ENCODE data around the gene RBM23. TPM values are rescaled to one million over a fixed set of nuclear protein-coding genes. Genes with fewer than 3 reads are reported as not detected.
A peak's percentile ranks its signal among the peaks of the same experiment; 100 is the strongest.

The RBM23 gene
- total RNA-seq, 1 donor from 2014 or later, result 170 TPM

DNA sequence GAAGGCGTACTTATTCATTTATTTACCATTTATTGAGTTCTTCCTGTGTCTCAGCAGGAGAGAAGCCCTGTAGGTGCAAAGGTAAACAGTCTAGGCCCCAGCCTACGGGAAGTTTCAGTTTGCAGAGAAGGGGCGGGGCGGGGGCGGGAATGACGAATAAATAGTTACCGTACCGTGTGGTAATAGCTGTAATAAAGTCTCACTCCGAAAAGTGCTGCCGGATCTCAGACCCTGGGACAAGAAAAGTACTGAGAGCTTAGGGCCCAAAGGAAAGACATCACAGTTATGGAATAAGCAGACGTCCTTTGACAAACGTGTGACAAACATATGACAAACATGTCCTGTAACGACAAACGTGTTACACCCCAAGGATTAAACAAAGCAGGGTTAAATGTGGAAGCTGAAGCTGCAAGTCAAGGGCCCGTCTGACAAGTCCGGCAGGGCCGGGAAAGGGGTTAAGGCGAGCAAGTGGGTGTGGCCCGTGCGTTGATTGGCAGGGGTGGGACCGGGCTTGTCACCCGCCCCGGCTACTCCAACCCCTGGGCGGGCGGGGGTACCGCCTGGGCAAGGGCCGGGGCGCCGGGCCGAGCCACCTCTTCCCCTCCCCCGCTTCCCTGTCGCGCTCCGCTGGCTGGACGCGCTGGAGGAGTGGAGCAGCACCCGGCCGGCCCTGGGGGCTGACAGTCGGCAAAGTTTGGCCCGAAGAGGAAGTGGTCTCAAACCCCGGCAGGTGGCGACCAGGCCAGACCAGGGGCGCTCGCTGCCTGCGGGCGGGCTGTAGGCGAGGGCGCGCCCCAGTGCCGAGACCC, 47.5 kb downstream of the RBM23 start, which contains the start of gene LRP10:
TSS of gene LRP10 (plus strand) at position 517 of the 809 bp plus-strand sequence. CDS start 564 bp downstream, outside the sequence.
- no peaks in the 10 kb centered on the region for H3K36me3 ChIP-seq
- H3K9me3 Mint-ChIP-seq, result no peaks in the 10 kb centered on the region
- H3K27me3 ChIP-seq, result no peaks in the 10 kb centered on the region
- H4K20me1 ChIP-seq (ENCODE audit: low read depth), result no peaks in the 10 kb centered on the region
- DNase-seq (ENCODE audit: low spot score), result peak; percentile 97
- H3K9me3 ChIP-seq (ENCODE audit: low read depth), result no peaks in the 10 kb centered on the region
- H3K4me3 Mint-ChIP-seq, result peak within 1 kb of the TSS; percentile 95
- peaks cover 14% of the 10 kb centered on the region for H3K4me1 Mint-ChIP-seq
- peak within 1 kb of the TSS; percentile 37 for H2AFZ ChIP-seq (replicated peaks)
- H3K4me3 ChIP-seq, result peak within 1 kb of the TSS; percentile 75
- no peak within 1 kb of the TSS for H3K9ac ChIP-seq
- H3K27ac Mint-ChIP-seq, result peak within 1 kb of the TSS; percentile 91
- peak within 1 kb of the TSS; percentile 22 for H3K27ac ChIP-seq
- H3K79me2 ChIP-seq (ENCODE audit: low read depth), result no peaks in the 10 kb centered on the region
- H3K4me1 ChIP-seq, result peaks cover 7% of the 10 kb centered on the region
- H3F3A ChIP-seq (ENCODE audit: low read depth), result peaks cover 23% of the 10 kb centered on the region
- H3K36me3 Mint-ChIP-seq, result peaks cover 12% of the 10 kb centered on the region
- peaks cover 7% of the 10 kb centered on the region for H3K27me3 Mint-ChIP-seq (ENCODE audit: insufficient read depth, low read depth)
- H3K4me2 ChIP-seq, result peak within 1 kb of the TSS; percentile 83
- TF ChIP-seq EZH2phosphoT487 (IDR thresholded peaks at IDR 0.05), result no peak
- TF ChIP-seq, protein P1, sequence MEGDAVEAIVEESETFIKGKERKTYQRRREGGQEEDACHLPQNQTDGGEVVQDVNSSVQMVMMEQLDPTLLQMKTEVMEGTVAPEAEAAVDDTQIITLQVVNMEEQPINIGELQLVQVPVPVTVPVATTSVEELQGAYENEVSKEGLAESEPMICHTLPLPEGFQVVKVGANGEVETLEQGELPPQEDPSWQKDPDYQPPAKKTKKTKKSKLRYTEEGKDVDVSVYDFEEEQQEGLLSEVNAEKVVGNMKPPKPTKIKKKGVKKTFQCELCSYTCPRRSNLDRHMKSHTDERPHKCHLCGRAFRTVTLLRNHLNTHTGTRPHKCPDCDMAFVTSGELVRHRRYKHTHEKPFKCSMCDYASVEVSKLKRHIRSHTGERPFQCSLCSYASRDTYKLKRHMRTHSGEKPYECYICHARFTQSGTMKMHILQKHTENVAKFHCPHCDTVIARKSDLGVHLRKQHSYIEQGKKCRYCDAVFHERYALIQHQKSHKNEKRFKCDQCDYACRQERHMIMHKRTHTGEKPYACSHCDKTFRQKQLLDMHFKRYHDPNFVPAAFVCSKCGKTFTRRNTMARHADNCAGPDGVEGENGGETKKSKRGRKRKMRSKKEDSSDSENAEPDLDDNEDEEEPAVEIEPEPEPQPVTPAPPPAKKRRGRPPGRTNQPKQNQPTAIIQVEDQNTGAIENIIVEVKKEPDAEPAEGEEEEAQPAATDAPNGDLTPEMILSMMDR (IDR thresholded peaks at IDR 0.05), result peak; percentile 10
- TF ChIP-seq EZH2 (IDR thresholded peaks at IDR 0.05), result no peak

DNA sequence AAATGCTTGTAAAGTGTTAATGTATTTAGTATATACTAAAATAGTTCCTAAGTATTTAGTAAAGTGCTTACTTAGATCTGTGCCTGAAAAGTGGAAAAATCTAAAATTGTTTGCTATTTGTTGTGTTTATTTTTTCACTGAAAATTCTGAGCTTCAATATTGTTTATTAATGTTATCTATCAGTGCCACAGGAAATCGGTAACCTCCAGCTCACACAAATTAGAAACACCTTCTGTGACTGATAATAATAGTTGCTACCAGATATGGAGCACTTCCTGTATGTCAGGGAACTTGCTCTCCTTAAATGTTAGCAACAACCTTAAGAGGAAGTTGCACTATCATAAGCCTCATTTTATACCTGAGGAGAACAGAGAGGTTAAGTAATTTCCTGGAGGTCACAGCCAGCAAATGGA, 48.1 kb downstream of the RBM23 start:
- H2AFZ ChIP-seq (replicated peaks), result no peak overlapping the region
- TF ChIP-seq EZH2 (IDR thresholded peaks at IDR 0.05) (no peak), EZH2phosphoT487 (IDR thresholded peaks at IDR 0.05) (no peak)
- TF ChIP-seq, protein P1 (IDR thresholded peaks at IDR 0.05), result no peak

DNA sequence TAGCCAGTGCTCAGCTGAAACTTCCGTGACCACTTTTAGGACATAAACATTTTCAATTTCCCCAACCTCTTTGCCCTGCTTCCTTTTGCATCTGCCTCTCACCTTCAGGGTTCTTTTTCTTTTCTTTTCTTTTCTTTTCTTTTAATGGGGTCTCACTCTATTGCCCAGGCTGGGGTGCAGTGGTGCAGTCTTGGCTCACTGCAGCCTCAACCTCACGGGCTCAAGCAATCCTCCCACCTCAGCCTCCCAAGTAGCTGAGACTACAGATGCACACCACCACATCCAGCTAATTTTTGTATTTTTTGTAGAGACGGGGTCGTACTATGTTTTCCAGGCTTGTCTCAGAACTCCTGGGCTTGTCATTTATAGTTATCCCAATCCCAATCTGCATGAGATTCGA, 52.1 kb downstream of the RBM23 start:
- H3K79me2 ChIP-seq (ENCODE audit: low read depth), result no peaks in the 10 kb centered on the region

More for the DNA sequence above, 48.1 kb downstream of the RBM23 start:
- no peak overlapping the region for H3K9ac ChIP-seq
- Mint-ChIP-seq H3K9me3 (no peaks in the 10 kb centered on the region), H3K36me3 (peaks cover 7% of the 10 kb centered on the region), H3K4me1 (peaks cover 14% of the 10 kb centered on the region), H3K4me3 (peak overlapping the region; percentile 95), H3K27ac (no peak overlapping the region), H3K27me3 (ENCODE audit: insufficient read depth, low read depth) (peaks cover 7% of the 10 kb centered on the region)
- no peaks in the 10 kb centered on the region for H3K79me2 ChIP-seq (ENCODE audit: low read depth)
- peaks cover 7% of the 10 kb centered on the region for H3K4me1 ChIP-seq
- H3F3A ChIP-seq (ENCODE audit: low read depth), result peaks cover 23% of the 10 kb centered on the region
- no peaks in the 10 kb centered on the region for H3K27me3 ChIP-seq
- H3K4me2 ChIP-seq, result peak overlapping the region; percentile 83
- peak overlapping the region; percentile 75 for H3K4me3 ChIP-seq
- peak overlapping the region; percentile 22 for H3K27ac ChIP-seq
- no peaks in the 10 kb centered on the region for H3K9me3 ChIP-seq (ENCODE audit: low read depth)
- DNase-seq (ENCODE audit: low spot score), result no peak
- no peaks in the 10 kb centered on the region for H4K20me1 ChIP-seq (ENCODE audit: low read depth)
- H3K36me3 ChIP-seq, result no peaks in the 10 kb centered on the region

More for the DNA sequence above, 52.1 kb downstream of the RBM23 start:
- Histone ChIP-seq H3K4me1 (peaks cover 7% of the 10 kb centered on the region), H3F3A (ENCODE audit: low read depth) (peaks cover 17% of the 10 kb centered on the region), H3K36me3 (no peaks in the 10 kb centered on the region), H3K27ac (no peak overlapping the region), H3K9ac (no peak overlapping the region), H4K20me1 (ENCODE audit: low read depth) (no peaks in the 10 kb centered on the region), H3K4me3 (no peak overlapping the region), H3K4me2 (no peak overlapping the region), H2AFZ (replicated peaks) (no peak overlapping the region), H3K27me3 (no peaks in the 10 kb centered on the region), H3K9me3 (ENCODE audit: low read depth) (no peaks in the 10 kb centered on the region)
- no peak for DNase-seq (ENCODE audit: low spot score)
- no peaks in the 10 kb centered on the region for H3K36me3 Mint-ChIP-seq
- H3K9me3 Mint-ChIP-seq, result no peaks in the 10 kb centered on the region
- H3K27ac Mint-ChIP-seq, result no peak overlapping the region
- H3K4me1 Mint-ChIP-seq, result peaks cover 13% of the 10 kb centered on the region
- H3K27me3 Mint-ChIP-seq (ENCODE audit: insufficient read depth, low read depth), result peaks cover 6% of the 10 kb centered on the region
- TF ChIP-seq EZH2 (IDR thresholded peaks at IDR 0.05), result no peak
- TF ChIP-seq, protein P1 (IDR thresholded peaks at IDR 0.05), result no peak
- no peak for TF ChIP-seq EZH2phosphoT487 (IDR thresholded peaks at IDR 0.05)
- H3K4me3 Mint-ChIP-seq, result no peak overlapping the region
